ENCODE measurements around the gene PACSIN2. TPM values are rescaled to one million over a fixed set of nuclear protein-coding genes. Genes with fewer than 3 reads are reported as not detected.

Gene PACSIN2, protein sequence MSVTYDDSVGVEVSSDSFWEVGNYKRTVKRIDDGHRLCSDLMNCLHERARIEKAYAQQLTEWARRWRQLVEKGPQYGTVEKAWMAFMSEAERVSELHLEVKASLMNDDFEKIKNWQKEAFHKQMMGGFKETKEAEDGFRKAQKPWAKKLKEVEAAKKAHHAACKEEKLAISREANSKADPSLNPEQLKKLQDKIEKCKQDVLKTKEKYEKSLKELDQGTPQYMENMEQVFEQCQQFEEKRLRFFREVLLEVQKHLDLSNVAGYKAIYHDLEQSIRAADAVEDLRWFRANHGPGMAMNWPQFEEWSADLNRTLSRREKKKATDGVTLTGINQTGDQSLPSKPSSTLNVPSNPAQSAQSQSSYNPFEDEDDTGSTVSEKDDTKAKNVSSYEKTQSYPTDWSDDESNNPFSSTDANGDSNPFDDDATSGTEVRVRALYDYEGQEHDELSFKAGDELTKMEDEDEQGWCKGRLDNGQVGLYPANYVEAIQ
- total RNA-seq (10 to 100 TPM; 37.6 to 44.9 TPM), polyA plus RNA-seq (10 to 100 TPM; 21.9 to 27.8 (median 23.8) TPM), total RNA-seq (32.0 to 56.9 (median 36.6) reads per million in 6 experiments)

GRCh38 chr22:43014869-43015676 is at the start of gene PACSIN2:
Gene PACSIN2 (minus strand): TSS chr22:43015149. CDS start chr22:42912080, 103,069 bp downstream.
- ATAC-seq = peak; percentile 97 to 98
- DNase-seq = peak; percentile 96 to 100 (median 98)
- Mint-ChIP-seq H3K27ac (peak within 1 kb of the TSS; percentile 94 to 99 (median 97)), H3K27me3 (no peaks in the 10 kb centered on the region), H3K36me3 (no peaks in the 10 kb centered on the region), H3K4me1 (peaks cover 19 to 37% (median 31%) of the 10 kb centered on the region in 4 donors), H3K9me3 (no peaks in the 10 kb centered on the region), H3K4me3 (peak within 1 kb of the TSS; percentile 94 to 99 (median 97))
- POLR2A ChIA-PET = interaction anchor here (0.5 to 2.6 kb wide), 11 partner anchors 9 to 400 kb away, joined by 3 to 15 read pairs (median 4); partner anchors contain the start of genes ARFGAP3, BIK and POLDIP3

GRCh38 chr22:43060183-43060582 is 45.2 kb upstream of the PACSIN2 start:
- Mint-ChIP-seq H3K9me3 (no peaks in the 10 kb centered on the region), H3K36me3 (peaks cover 3 to 52% (median 23%) of the 10 kb centered on the region in 3 donors), H3K4me1 (no peaks in the 10 kb centered on the region), H3K27ac (peak overlapping the region in 2 of 10 donors; percentile 34 to 60), H3K4me3 (no peak overlapping the region), H3K27me3 (no peaks in the 10 kb centered on the region)
- ATAC-seq = no peak
- DNase-seq = peak in 7 of 10 donors; percentile 11 to 45 (median 13)
- POLR2A ChIA-PET = no interaction called here

- H3K27me3 Mint-ChIP-seq = no peaks in the 10 kb centered on the region
- no peaks in the 10 kb centered on the region for H3K4me1 Mint-ChIP-seq
- H3K36me3 Mint-ChIP-seq = peaks cover 0 to 34% (median 17%) of the 10 kb centered on the region in 3 donors
- DNase-seq = no peak
- H3K27ac Mint-ChIP-seq = no peak overlapping the region
- ATAC-seq = no peak
- POLR2A ChIA-PET = no interaction called here
- no peaks in the 10 kb centered on the region for H3K9me3 Mint-ChIP-seq
- no peak overlapping the region for H3K4me3 Mint-ChIP-seq
These were observed 42.7 kb upstream of the PACSIN2 start for GRCh38 chr22:43057641-43058040.

GRCh38 chr22:43053176-43053575 is 38.2 kb upstream of the PACSIN2 start:
- no peak overlapping the region for H3K4me3 Mint-ChIP-seq
- H3K9me3 Mint-ChIP-seq = no peaks in the 10 kb centered on the region
- ATAC-seq (no peak), DNase-seq (no peak)
- H3K27me3 Mint-ChIP-seq = no peaks in the 10 kb centered on the region
- no peaks in the 10 kb centered on the region for H3K4me1 Mint-ChIP-seq
- H3K27ac Mint-ChIP-seq = no peak overlapping the region
- peaks cover 0 to 25% (median 8%) of the 10 kb centered on the region in 3 donors for H3K36me3 Mint-ChIP-seq
- POLR2A ChIA-PET = no interaction called here

- ATAC-seq (no peak), DNase-seq (no peak)
- Mint-ChIP-seq H3K27ac (no peak overlapping the region), H3K27me3 (no peaks in the 10 kb centered on the region), H3K4me1 (no peaks in the 10 kb centered on the region), H3K9me3 (no peaks in the 10 kb centered on the region), H3K4me3 (no peak overlapping the region), H3K36me3 (peaks cover 0 to 26% (median 8%) of the 10 kb centered on the region in 3 donors)
- POLR2A ChIA-PET = no interaction called here
These were observed 36.0 kb upstream of the PACSIN2 start for GRCh38 chr22:43050995-43051394.

DNA sequence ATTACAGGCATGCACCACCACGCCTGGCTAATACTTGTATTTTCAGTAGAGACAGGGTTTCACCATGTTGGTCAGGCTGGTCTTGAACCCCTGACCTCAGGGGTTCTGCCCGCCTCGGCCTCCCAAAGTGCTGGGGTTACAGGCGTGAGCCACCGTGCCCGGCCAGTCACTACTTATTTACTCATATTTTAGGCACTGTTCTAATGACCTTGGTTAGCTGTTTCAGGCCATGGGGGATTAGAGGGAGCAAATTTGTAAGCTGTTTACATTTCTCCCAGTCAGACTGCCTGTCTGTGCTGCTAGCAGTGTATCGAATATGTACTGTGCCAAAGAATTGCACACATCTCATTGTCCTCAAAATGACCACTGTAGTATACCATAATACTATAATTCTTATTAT is 32.7 kb upstream of the PACSIN2 start:
- Mint-ChIP-seq H3K9me3 (no peaks in the 10 kb centered on the region), H3K4me1 (peaks cover 0 to 4% (median 0%) of the 10 kb centered on the region in 4 donors), H3K36me3 (peaks cover 0 to 23% (median 5%) of the 10 kb centered on the region in 3 donors), H3K4me3 (no peak overlapping the region), H3K27me3 (no peaks in the 10 kb centered on the region), H3K27ac (no peak overlapping the region)
- POLR2A ChIA-PET = no interaction called here
- ATAC-seq (no peak), DNase-seq (no peak)

- H3K4me1 Mint-ChIP-seq = peaks cover 0 to 4% (median 0%) of the 10 kb centered on the region in 4 donors
- peak overlapping the region in 2 of 10 donors; percentile 35 to 63 for H3K27ac Mint-ChIP-seq
- peaks cover 0 to 5% (median 1%) of the 10 kb centered on the region in 3 donors for H3K36me3 Mint-ChIP-seq
- H3K9me3 Mint-ChIP-seq = no peaks in the 10 kb centered on the region
- H3K4me3 Mint-ChIP-seq = no peak overlapping the region
- POLR2A ChIA-PET = no interaction called here
- DNase-seq (no peak), ATAC-seq (no peak)
- H3K27me3 Mint-ChIP-seq = no peaks in the 10 kb centered on the region
These were observed 29.4 kb upstream of the PACSIN2 start for GRCh38 chr22:43044290-43044712.

- H3K4me1 Mint-ChIP-seq = peaks cover 0 to 4% (median 0%) of the 10 kb centered on the region in 4 donors
- ATAC-seq = no peak
- H3K27ac Mint-ChIP-seq = no peak overlapping the region
- POLR2A ChIA-PET = no interaction called here
- no peak for DNase-seq
- H3K9me3 Mint-ChIP-seq = no peaks in the 10 kb centered on the region
- H3K36me3 Mint-ChIP-seq = peaks cover 0 to 7% (median 0%) of the 10 kb centered on the region in 3 donors
- no peaks in the 10 kb centered on the region for H3K27me3 Mint-ChIP-seq
- H3K4me3 Mint-ChIP-seq = no peak overlapping the region
These were observed 27.3 kb upstream of the PACSIN2 start for GRCh38 chr22:43042101-43042780.

GRCh38 chr22:43039800-43040199 is 24.9 kb upstream of the PACSIN2 start:
- DNase-seq = no peak
- H3K27ac Mint-ChIP-seq = peak overlapping the region in 1 of 10 donors; percentile 27
- H3K36me3 Mint-ChIP-seq = peaks cover 0 to 2% (median 0%) of the 10 kb centered on the region in 3 donors
- H3K4me3 Mint-ChIP-seq = no peak overlapping the region
- POLR2A ChIA-PET = interaction anchor here (1.1 kb wide), 1 partner anchor 207 kb away, joined by 3 read pairs; no protein-coding TSS in a partner anchor
- H3K4me1 Mint-ChIP-seq = peaks cover 0 to 4% (median 0%) of the 10 kb centered on the region in 4 donors
- no peaks in the 10 kb centered on the region for H3K9me3 Mint-ChIP-seq
- no peaks in the 10 kb centered on the region for H3K27me3 Mint-ChIP-seq
- no peak for ATAC-seq

- peaks cover 2 to 7% (median 5%) of the 10 kb centered on the region in 4 donors for H3K4me1 Mint-ChIP-seq
- no peak for ATAC-seq
- H3K36me3 Mint-ChIP-seq = peaks cover 0 to 2% (median 0%) of the 10 kb centered on the region in 3 donors
- no peak overlapping the region for H3K4me3 Mint-ChIP-seq
- POLR2A ChIA-PET = no interaction called here
- no peaks in the 10 kb centered on the region for H3K9me3 Mint-ChIP-seq
- peak overlapping the region in 1 of 10 donors; percentile 75 for H3K27ac Mint-ChIP-seq
- DNase-seq = no peak
- no peaks in the 10 kb centered on the region for H3K27me3 Mint-ChIP-seq
These were observed 23.4 kb upstream of the PACSIN2 start for GRCh38 chr22:43038325-43038724.

DNA sequence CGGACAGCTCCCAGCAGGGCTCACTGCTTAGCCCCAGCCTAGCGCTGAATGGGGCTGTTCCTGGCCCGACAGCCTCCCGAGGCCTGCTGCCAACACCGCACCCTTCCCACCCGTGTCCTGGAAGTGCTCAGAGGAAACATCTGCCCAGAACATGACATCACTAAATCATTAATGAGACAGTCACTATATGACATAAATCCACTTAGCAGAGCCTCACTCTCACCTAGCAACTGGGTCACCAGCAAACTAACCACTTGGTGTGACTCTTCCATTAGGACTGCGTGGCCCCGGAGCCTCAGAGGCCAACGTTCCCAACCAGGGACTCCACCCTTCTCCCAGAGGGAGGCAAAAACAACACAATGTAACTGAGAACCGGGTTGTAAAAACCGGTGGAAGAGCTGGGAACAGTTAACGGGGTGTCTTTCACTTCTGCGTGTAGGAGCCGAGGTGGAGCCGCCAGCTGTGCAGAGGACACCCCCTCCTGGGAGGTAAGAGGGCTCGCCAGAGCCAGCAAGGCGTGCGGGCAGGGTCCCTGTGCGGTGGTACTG is 21.4 kb upstream of the PACSIN2 start:
- POLR2A ChIA-PET = no interaction called here
- ATAC-seq = no peak
- H3K9me3 Mint-ChIP-seq = no peaks in the 10 kb centered on the region
- peaks cover 0 to 2% (median 0%) of the 10 kb centered on the region in 3 donors for H3K36me3 Mint-ChIP-seq
- H3K4me3 Mint-ChIP-seq = no peak overlapping the region
- H3K27me3 Mint-ChIP-seq = no peaks in the 10 kb centered on the region
- H3K27ac Mint-ChIP-seq = no peak overlapping the region
- H3K4me1 Mint-ChIP-seq = peaks cover 2 to 7% (median 4%) of the 10 kb centered on the region in 4 donors
- no peak for DNase-seq

- Mint-ChIP-seq H3K27me3 (no peaks in the 10 kb centered on the region), H3K9me3 (no peaks in the 10 kb centered on the region), H3K27ac (no peak overlapping the region), H3K36me3 (peaks cover 0 to 2% (median 0%) of the 10 kb centered on the region in 3 donors), H3K4me1 (peaks cover 2 to 7% (median 6%) of the 10 kb centered on the region in 4 donors), H3K4me3 (no peak overlapping the region)
- ATAC-seq (no peak), DNase-seq (no peak)
- POLR2A ChIA-PET = no interaction called here
These were observed 20.3 kb upstream of the PACSIN2 start for GRCh38 chr22:43035250-43035649.
